ENCODE data around the gene SLC7A9. TPM values are rescaled to one million over a fixed set of nuclear protein-coding genes. Genes with fewer than 3 reads are reported as not detected.

Gene SLC7A9
- total RNA-seq, 1 experiment from 2014 or later, result 1.3 TPM

- Mint-ChIP-seq H3K27ac (ENCODE audit: unreplicated experiment) (no peak overlapping the region), H3K27me3 (ENCODE audit: unreplicated experiment) (no peaks in the 10 kb centered on the region), H3K9me3 (ENCODE audit: low read depth, unreplicated experiment) (no peaks in the 10 kb centered on the region), H3K4me1 (ENCODE audit: low read depth, unreplicated experiment) (peaks cover 9% of the 10 kb centered on the region), H3K4me3 (ENCODE audit: low read depth, unreplicated experiment) (no peak overlapping the region), H3K36me3 (ENCODE audit: insufficient read depth, unreplicated experiment) (no peaks in the 10 kb centered on the region)
- no TSS peak for BruUV-seq (replicated peaks)
- intact Hi-C loops (cut with micrococcal nuclease; ENCODE audit: unreplicated experiment), result no loop called here
- no peak for DNase-seq
- TF ChIP-seq, protein P1, sequence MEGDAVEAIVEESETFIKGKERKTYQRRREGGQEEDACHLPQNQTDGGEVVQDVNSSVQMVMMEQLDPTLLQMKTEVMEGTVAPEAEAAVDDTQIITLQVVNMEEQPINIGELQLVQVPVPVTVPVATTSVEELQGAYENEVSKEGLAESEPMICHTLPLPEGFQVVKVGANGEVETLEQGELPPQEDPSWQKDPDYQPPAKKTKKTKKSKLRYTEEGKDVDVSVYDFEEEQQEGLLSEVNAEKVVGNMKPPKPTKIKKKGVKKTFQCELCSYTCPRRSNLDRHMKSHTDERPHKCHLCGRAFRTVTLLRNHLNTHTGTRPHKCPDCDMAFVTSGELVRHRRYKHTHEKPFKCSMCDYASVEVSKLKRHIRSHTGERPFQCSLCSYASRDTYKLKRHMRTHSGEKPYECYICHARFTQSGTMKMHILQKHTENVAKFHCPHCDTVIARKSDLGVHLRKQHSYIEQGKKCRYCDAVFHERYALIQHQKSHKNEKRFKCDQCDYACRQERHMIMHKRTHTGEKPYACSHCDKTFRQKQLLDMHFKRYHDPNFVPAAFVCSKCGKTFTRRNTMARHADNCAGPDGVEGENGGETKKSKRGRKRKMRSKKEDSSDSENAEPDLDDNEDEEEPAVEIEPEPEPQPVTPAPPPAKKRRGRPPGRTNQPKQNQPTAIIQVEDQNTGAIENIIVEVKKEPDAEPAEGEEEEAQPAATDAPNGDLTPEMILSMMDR (IDR thresholded peaks at IDR 0.05; ENCODE audit: unreplicated experiment), result no peak
- CTCF ChIA-PET, result no interaction called here
These were observed 2.9 kb downstream of the SLC7A9 start for GRCh38 chr19:32866564-32867265.

DNA sequence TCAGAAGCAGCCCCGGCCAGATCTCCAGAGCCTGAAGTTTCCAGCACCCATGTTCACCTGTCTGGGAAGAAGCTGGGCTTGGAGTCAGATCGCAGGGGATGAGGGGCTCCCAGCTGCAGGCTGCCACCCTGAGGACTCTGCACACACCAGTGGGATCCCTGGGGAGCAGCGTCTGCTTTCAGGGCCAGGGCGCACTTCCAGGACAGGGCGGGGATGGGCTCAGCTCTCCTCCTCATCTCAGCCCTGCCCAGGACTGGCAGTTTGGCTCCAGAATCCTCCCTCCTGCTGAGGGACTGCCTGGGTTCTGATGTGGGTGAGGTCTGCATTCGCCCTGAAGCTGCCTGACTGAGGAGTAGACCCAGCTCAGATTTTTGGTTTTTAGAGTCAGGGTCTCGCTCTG is 3.5 kb downstream of the SLC7A9 start:
- Mint-ChIP-seq H3K4me1 (ENCODE audit: low read depth, unreplicated experiment) (peaks cover 9% of the 10 kb centered on the region), H3K4me3 (ENCODE audit: low read depth, unreplicated experiment) (no peak overlapping the region), H3K9me3 (ENCODE audit: low read depth, unreplicated experiment) (no peaks in the 10 kb centered on the region), H3K27ac (ENCODE audit: unreplicated experiment) (no peak overlapping the region), H3K27me3 (ENCODE audit: unreplicated experiment) (no peaks in the 10 kb centered on the region), H3K36me3 (ENCODE audit: insufficient read depth, unreplicated experiment) (no peaks in the 10 kb centered on the region)
- BruUV-seq (replicated peaks), result no TSS peak
- CTCF ChIA-PET, result no interaction called here
- DNase-seq, result no peak
- TF ChIP-seq, protein P1 (IDR thresholded peaks at IDR 0.05; ENCODE audit: unreplicated experiment), result no peak
- intact Hi-C loops (cut with micrococcal nuclease; ENCODE audit: unreplicated experiment), result no loop called here

DNA sequence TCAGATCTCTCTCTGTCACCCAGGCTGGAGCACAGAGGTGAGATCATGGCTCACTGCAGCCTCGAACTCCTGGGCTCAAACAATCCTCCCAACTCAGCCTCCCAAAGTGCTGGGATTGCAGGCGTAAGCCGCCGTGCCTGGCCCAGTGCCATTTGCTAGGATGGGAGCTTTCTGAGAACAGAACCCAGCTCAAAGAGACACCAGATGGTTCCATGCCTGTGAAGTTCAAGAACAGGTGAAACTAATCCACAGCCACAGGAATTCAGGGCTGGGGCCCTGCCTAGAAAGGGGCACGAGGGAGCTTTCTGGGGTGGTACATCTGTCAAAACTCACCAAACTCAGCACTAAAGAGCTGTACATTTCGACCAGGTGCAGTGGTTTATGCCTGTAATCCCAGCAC is 4.2 kb downstream of the SLC7A9 start:
- CTCF ChIA-PET, result interaction anchor here (0.7 kb wide), 1 partner anchor 46 kb away, joined by 5 read pairs; no protein-coding TSS in a partner anchor
- no peak for DNase-seq
- BruUV-seq (replicated peaks), result no TSS peak
- intact Hi-C loops (cut with micrococcal nuclease; ENCODE audit: unreplicated experiment), result no loop called here
- Mint-ChIP-seq H3K27ac (ENCODE audit: unreplicated experiment) (no peak overlapping the region), H3K27me3 (ENCODE audit: unreplicated experiment) (no peaks in the 10 kb centered on the region), H3K4me1 (ENCODE audit: low read depth, unreplicated experiment) (peaks cover 9% of the 10 kb centered on the region), H3K36me3 (ENCODE audit: insufficient read depth, unreplicated experiment) (no peaks in the 10 kb centered on the region), H3K4me3 (ENCODE audit: low read depth, unreplicated experiment) (no peak overlapping the region), H3K9me3 (ENCODE audit: low read depth, unreplicated experiment) (no peaks in the 10 kb centered on the region)
- TF ChIP-seq, protein P1 (IDR thresholded peaks at IDR 0.05; ENCODE audit: unreplicated experiment), result no peak

- Mint-ChIP-seq H3K27me3 (ENCODE audit: unreplicated experiment) (no peaks in the 10 kb centered on the region), H3K36me3 (ENCODE audit: insufficient read depth, unreplicated experiment) (no peaks in the 10 kb centered on the region), H3K4me1 (ENCODE audit: low read depth, unreplicated experiment) (peaks cover 4% of the 10 kb centered on the region), H3K9me3 (ENCODE audit: low read depth, unreplicated experiment) (no peaks in the 10 kb centered on the region), H3K27ac (ENCODE audit: unreplicated experiment) (no peak overlapping the region), H3K4me3 (ENCODE audit: low read depth, unreplicated experiment) (no peak overlapping the region)
- TF ChIP-seq, protein P1 (IDR thresholded peaks at IDR 0.05; ENCODE audit: unreplicated experiment), result no peak
- no TSS peak for BruUV-seq (replicated peaks)
- DNase-seq, result no peak
- intact Hi-C loops (cut with micrococcal nuclease; ENCODE audit: unreplicated experiment), result no loop called here
- CTCF ChIA-PET, result no interaction called here
These were observed 5.1 kb downstream of the SLC7A9 start for GRCh38 chr19:32864318-32865007.
